H9 (cell line): ENCODE measurements around the gene B4GALT6. TPM values are rescaled to one million over a fixed set of nuclear protein-coding genes. Genes with fewer than 3 reads are reported as not detected.
A peak's percentile ranks its signal among the peaks of the same experiment; 100 is the strongest.

Source experiments
- DNase-seq: peaks from one replicate; pipeline ENCODE4 v3.0.0-alpha.2; 2017
- H2AFZ ChIP-seq: one replicate; pipeline ENCODE4 v1.6.1; 2013; ENCODE audit warnings: mild to moderate bottlenecking, low read length, control low read depth, moderate library complexity
- H2AK5ac ChIP-seq: 2 replicates; pipeline ENCODE4 v1.6.1; 2013; ENCODE audit warnings: low read length, control low read depth, mixed read lengths; ENCODE audit not compliant: insufficient read length
- H2BK120ac ChIP-seq: one replicate; pipeline ENCODE4 v1.6.1; 2013; ENCODE audit warnings: low read depth, mild to moderate bottlenecking, low read length, control low read depth, inconsistent platforms; ENCODE audit not compliant: poor library complexity, severe bottlenecking
- H2BK12ac ChIP-seq: 2 replicates; pipeline ENCODE4 v1.6.1; 2013; ENCODE audit warnings: low read length, control low read depth, mixed read lengths, low read depth; ENCODE audit not compliant: insufficient read length
- H2BK15ac ChIP-seq: 2 replicates; pipeline ENCODE4 v1.6.1; 2013; ENCODE audit warnings: low read depth, low read length, control low read depth
- H2BK20ac ChIP-seq: one replicate; pipeline ENCODE4 v1.6.1; 2013; ENCODE audit warnings: low read depth, mild to moderate bottlenecking, low read length, control low read depth, inconsistent platforms; ENCODE audit not compliant: poor library complexity, severe bottlenecking
- H2BK5ac ChIP-seq: 2 replicates; pipeline ENCODE4 v1.6.1; 2013; ENCODE audit warnings: low read length, control low read depth, mixed read lengths; ENCODE audit not compliant: insufficient read length
- H3K14ac ChIP-seq: 2 replicates; pipeline ENCODE4 v1.6.1; 2013; ENCODE audit warnings: low read length, control low read depth; ENCODE audit not compliant: insufficient read depth
- H3K18ac ChIP-seq: 2 replicates; pipeline ENCODE4 v1.6.1; 2013; ENCODE audit warnings: low read depth, mild to moderate bottlenecking, mixed read lengths, low read length, control low read depth; ENCODE audit not compliant: insufficient read length
- H3K23ac ChIP-seq: 2 replicates; pipeline ENCODE4 v1.6.1; 2013; ENCODE audit warnings: low read length, control low read depth, mixed read lengths, low read depth; ENCODE audit not compliant: insufficient read length
- H3K23me2 ChIP-seq: 2 replicates; pipeline ENCODE4 v1.6.1; 2013; ENCODE audit warnings: low read depth, mild to moderate bottlenecking, mixed read lengths, low read length, control low read depth; ENCODE audit not compliant: insufficient read length, poor library complexity, severe bottlenecking
- H3K27ac ChIP-seq: 2 replicates; pipeline ENCODE4 v1.5.1; 2013; ENCODE audit warnings: low read length, control low read depth, mixed read lengths, low read depth; ENCODE audit not compliant: insufficient read length
- H3K27me3 ChIP-seq: 2 replicates; pipeline ENCODE4 v1.6.1; 2013; ENCODE audit warnings: low read length, control low read depth, inconsistent platforms; ENCODE audit not compliant: insufficient read depth
- H3K4ac ChIP-seq: 2 replicates; pipeline ENCODE4 v1.6.1; 2013; ENCODE audit warnings: low read depth, mild to moderate bottlenecking, control low read depth, inconsistent platforms, low read length, moderate library complexity
- H3K4me1 ChIP-seq: 2 replicates; pipeline ENCODE4 v1.6.1; 2013; ENCODE audit warnings: low read length, control low read depth, inconsistent platforms; ENCODE audit not compliant: insufficient read depth
- H3K4me2 ChIP-seq: 2 replicates; pipeline ENCODE4 v1.6.1; 2013; ENCODE audit warnings: low read length, control low read depth, mixed read lengths; ENCODE audit not compliant: insufficient read length, insufficient read depth
- H3K56ac ChIP-seq: 2 replicates; pipeline ENCODE4 v1.6.1; 2013; ENCODE audit warnings: low read depth, mild to moderate bottlenecking, mixed read lengths, low read length, control low read depth; ENCODE audit not compliant: insufficient read length
- H3K79me1 ChIP-seq: 2 replicates; pipeline ENCODE4 v1.6.1; 2013; ENCODE audit warnings: low read depth, mild to moderate bottlenecking, moderate library complexity, low read length, control low read depth, inconsistent platforms; ENCODE audit not compliant: insufficient read depth, poor library complexity, severe bottlenecking
- H3K79me2 ChIP-seq: 2 replicates; pipeline ENCODE4 v1.6.1; 2013; ENCODE audit warnings: low read length, control low read depth, inconsistent platforms; ENCODE audit not compliant: insufficient read depth
- H3K9ac ChIP-seq: 2 replicates; pipeline ENCODE4 v1.6.1; 2013; ENCODE audit warnings: low read length, control low read depth, mixed read lengths; ENCODE audit not compliant: insufficient read length; ENCODE audit errors: extremely low read depth
- H3K9me3 ChIP-seq: one replicate; pipeline ENCODE4 v1.6.1; 2013; ENCODE audit warnings: low read depth, low read length, inconsistent platforms; ENCODE audit not compliant: control insufficient read depth
- H3T11ph ChIP-seq: one replicate; pipeline ENCODE4 v1.6.1; 2013; ENCODE audit warnings: mild to moderate bottlenecking, low read length, control low read depth, inconsistent platforms
- H4K20me1 ChIP-seq: one replicate; pipeline ENCODE4 v1.6.1; 2013; ENCODE audit not compliant: control insufficient read depth, insufficient read length, insufficient read depth
- H4K5ac ChIP-seq: 2 replicates; pipeline ENCODE4 v1.6.1; 2013; ENCODE audit warnings: low read depth, mild to moderate bottlenecking, mixed read lengths, low read length, control low read depth; ENCODE audit not compliant: insufficient read length
- H4K8ac ChIP-seq: replicated peaks from 2 replicates; pipeline ENCODE4 v1.6.1; 2013; ENCODE audit warnings: low read length, control low read depth, mixed read lengths, low read depth; ENCODE audit not compliant: insufficient read length
- H4K91ac ChIP-seq: 2 replicates; pipeline ENCODE4 v1.6.1; 2013; ENCODE audit warnings: low read depth, mild to moderate bottlenecking, moderate library complexity, mixed read lengths, low read length, control low read depth; ENCODE audit not compliant: insufficient read length
- H3K27ac Mint-ChIP-seq, 3 experiments: 2 replicates in 2 of 3; 3 replicates in 1 of 3; pipeline ENCODE4 v1.8.0; 2020 to 2021; ENCODE audit warnings: mixed read lengths in 3 of 3, mild to moderate bottlenecking in 1 of 3, moderate library complexity in 1 of 3
- H3K27me3 Mint-ChIP-seq: 2 replicates; pipeline ENCODE4 v1.8.0; 2021; ENCODE audit warnings: low read depth, mild to moderate bottlenecking, moderate library complexity, mixed read lengths
- H3K36me3 Mint-ChIP-seq, 3 experiments: 2 replicates in 2 of 3; 3 replicates in 1 of 3; pipeline ENCODE4 v1.8.0; 2020 to 2021; ENCODE audit warnings: low read depth in 3 of 3, mixed read lengths in 3 of 3; ENCODE audit not compliant: insufficient read depth in 1 of 3
- H3K4me1 Mint-ChIP-seq, 2 experiments: 2 replicates each; pipeline ENCODE4 v1.8.0; 2020; ENCODE audit warnings: mixed read lengths in 2 of 2
- H3K4me3 Mint-ChIP-seq, 2 experiments: 2 replicates in 1 of 2; 3 replicates in 1 of 2; pipeline ENCODE4 v1.8.0; 2020 to 2021; ENCODE audit warnings: mild to moderate bottlenecking in 2 of 2, mixed read lengths in 2 of 2, moderate library complexity in 1 of 2
- H3K9me3 Mint-ChIP-seq, 2 experiments: 2 replicates in 1 of 2; 3 replicates in 1 of 2; pipeline ENCODE4 v1.8.0; 2020; ENCODE audit warnings: mild to moderate bottlenecking in 2 of 2, mixed read lengths in 2 of 2, moderate library complexity in 1 of 2
- WGBS: extraction: QIAGEN DNeasy Blood & Tissue Kit; methylation state at CpG from one replicate; pipeline ENCODE4 v1.1.7; 2013; ENCODE audit warnings: missing lambda C conversion rate, low lambda C conversion rate, mixed read lengths; ENCODE audit not compliant: insufficient read length; ENCODE audit errors: extremely low coverage; 5-methylcytosine and 5-hydroxymethylcytosine counted together
- total RNA-seq: library from RNA; stranded (reverse); gene quantifications from 2 replicates; pipeline ENCODE4 v1.2.1, GENCODE V29; 2021
- TF ChIP-seq, protein P1 (sequence below): fragments of 200-600 bp; sonication (generic); conservative IDR thresholded peaks from 3 replicates; pipeline ENCODE4 v1.8.0; 2021; ENCODE audit warnings: antibody characterized with exemption, mild to moderate bottlenecking

B4GALT6 gene
- total RNA-seq, 1 experiment from 2014 or later, result 34.1 TPM

DNA sequence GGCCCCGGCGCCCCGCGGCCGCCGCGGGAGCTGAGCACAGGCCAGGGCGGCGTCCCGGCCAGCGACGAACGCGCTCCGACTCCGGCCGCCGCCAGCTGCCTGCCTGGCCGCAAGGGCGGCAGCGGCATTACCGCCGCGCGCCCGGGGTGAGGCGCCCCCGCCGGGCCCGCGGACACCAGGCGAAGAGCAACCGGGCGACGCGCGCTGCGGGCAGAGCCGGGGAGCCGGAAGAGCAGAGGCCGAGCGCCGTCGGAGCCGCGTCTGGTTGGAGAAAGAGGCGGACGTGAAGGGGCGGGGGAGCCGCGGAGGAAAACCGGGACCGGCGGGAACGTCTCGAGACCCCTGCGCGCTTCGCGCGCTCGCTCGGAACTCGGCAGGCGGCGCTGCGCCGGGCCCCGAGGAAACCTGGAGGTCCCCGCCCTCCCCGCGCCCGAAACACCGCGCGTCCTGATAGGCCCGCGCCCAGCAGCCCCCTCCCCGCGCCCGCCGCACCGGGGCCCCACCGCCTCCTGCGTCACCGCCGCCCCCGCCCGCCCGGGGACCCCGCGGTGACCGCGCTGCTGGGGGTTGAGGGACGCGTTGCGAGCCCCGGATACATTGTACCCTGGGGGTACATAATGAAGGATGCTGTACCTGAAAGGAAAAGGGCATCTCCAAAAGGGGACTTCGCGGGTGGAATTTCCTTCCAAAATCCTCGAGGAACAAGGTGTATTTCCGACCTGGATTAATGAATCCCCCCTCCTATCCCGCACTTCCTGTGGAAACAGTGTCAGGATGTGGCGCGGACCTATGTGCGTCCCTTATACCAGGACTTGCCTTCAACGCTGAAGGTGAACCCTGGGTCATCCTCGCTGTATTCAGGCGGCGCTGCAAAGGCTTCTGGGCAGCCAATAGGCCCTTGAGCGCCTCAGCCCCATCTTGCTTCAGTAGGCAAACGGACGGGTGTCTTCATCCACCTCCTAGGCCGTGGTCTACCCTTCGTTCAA lies 1.0 kb upstream of the B4GALT6 start:
- no CpG with 5 or more reads among the region's 115 CpGs for WGBS

More for the DNA sequence above, 1.0 kb upstream of the B4GALT6 start:
- H3K14ac ChIP-seq, result peak overlapping the region; percentile 90; the same call in 1 of the 2 replicates
- H4K20me1 ChIP-seq, result no peaks in the 10 kb centered on the region
- Mint-ChIP-seq H3K4me3 (peak overlapping the region; percentile 74 to 88), H3K36me3 (peaks cover 0 to 3% (median 0%) of the 10 kb centered on the region in 3 experiments; a peak in 2 of 7 replicates), H3K9me3 (no peaks in the 10 kb centered on the region; a peak in 1 of 5 replicates), H3K27ac (peak overlapping the region; percentile 89 to 95 (median 90)), H3K4me1 (peaks cover 44 to 46% of the 10 kb centered on the region in 2 experiments), H3K27me3 (no peaks in the 10 kb centered on the region)
- no peak overlapping the region for H2BK5ac ChIP-seq
- H3K23me2 ChIP-seq, result peaks cover 11% of the 10 kb centered on the region
- H3K79me2 ChIP-seq, result peaks cover 18% of the 10 kb centered on the region; the same call in 1 of the 2 replicates
- H4K5ac ChIP-seq, result no peak overlapping the region
- H3K27me3 ChIP-seq, result no peaks in the 10 kb centered on the region
- no peak overlapping the region for H2AK5ac ChIP-seq
- H4K8ac ChIP-seq, result no peak overlapping the region
- no peak overlapping the region for H2BK20ac ChIP-seq
- no peak overlapping the region for H2AFZ ChIP-seq
- no peak overlapping the region for H3K18ac ChIP-seq
- no peak overlapping the region for H2BK120ac ChIP-seq
- peak overlapping the region; percentile 0 for H3K27ac ChIP-seq
- no peaks in the 10 kb centered on the region for H3K9me3 ChIP-seq
- peak; percentile 86 for DNase-seq
- peaks cover 8% of the 10 kb centered on the region for H3K4me1 ChIP-seq
- peaks cover 3% of the 10 kb centered on the region for H3K79me1 ChIP-seq
- no peak overlapping the region for H4K91ac ChIP-seq
- H3K9ac ChIP-seq, result peak overlapping the region; percentile 5
- TF ChIP-seq, protein P1, sequence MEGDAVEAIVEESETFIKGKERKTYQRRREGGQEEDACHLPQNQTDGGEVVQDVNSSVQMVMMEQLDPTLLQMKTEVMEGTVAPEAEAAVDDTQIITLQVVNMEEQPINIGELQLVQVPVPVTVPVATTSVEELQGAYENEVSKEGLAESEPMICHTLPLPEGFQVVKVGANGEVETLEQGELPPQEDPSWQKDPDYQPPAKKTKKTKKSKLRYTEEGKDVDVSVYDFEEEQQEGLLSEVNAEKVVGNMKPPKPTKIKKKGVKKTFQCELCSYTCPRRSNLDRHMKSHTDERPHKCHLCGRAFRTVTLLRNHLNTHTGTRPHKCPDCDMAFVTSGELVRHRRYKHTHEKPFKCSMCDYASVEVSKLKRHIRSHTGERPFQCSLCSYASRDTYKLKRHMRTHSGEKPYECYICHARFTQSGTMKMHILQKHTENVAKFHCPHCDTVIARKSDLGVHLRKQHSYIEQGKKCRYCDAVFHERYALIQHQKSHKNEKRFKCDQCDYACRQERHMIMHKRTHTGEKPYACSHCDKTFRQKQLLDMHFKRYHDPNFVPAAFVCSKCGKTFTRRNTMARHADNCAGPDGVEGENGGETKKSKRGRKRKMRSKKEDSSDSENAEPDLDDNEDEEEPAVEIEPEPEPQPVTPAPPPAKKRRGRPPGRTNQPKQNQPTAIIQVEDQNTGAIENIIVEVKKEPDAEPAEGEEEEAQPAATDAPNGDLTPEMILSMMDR, result peak; percentile 59
- no peak overlapping the region for H3K56ac ChIP-seq
- peak overlapping the region; percentile 53 for H3K4me2 ChIP-seq
- H3K4ac ChIP-seq, result no peak overlapping the region
- H2BK12ac ChIP-seq, result no peak overlapping the region
- H3T11ph ChIP-seq, result no peak overlapping the region
- H2BK15ac ChIP-seq, result no peak overlapping the region
- H3K23ac ChIP-seq, result no peak overlapping the region
